H1 (cell line): Measurements from ENCODE around the gene CDKN2AIP. TPM values are rescaled to one million over a fixed set of nuclear protein-coding genes. Genes with fewer than 3 reads are reported as not detected.

Experiments
- CTCF ChIA-PET: fragments of 300-600 bp; sonication (Branson Sonifier 250); formaldehyde crosslinking; loops from one replicate; lab custom pipeline; 2021; ENCODE audit not compliant: partially characterized antibody; lab: Charles Lee
- POLR2A ChIA-PET: fragments of 300-600 bp; sonication (Branson Sonifier 250); formaldehyde crosslinking; loops from one replicate; lab custom pipeline; 2021; ENCODE audit warnings: inconsistent platforms; ENCODE audit not compliant: partially characterized antibody; lab: Charles Lee
- DNase-seq, 2 experiments: peaks; one replicate each; pipeline versions ENCODE4 v3.0.0 to v3.0.0-alpha.2; 2010 to 2022; ENCODE audit warnings: low spot score in 2 of 2, low read depth in 1 of 2, mixed read lengths in 1 of 2
- FAIRE-seq: peaks from 2 replicates; lab custom pipeline; 2011; peaks lifted over from hg19 to GRCh38; lab: Jason Lieb, UNC
- H2AFZ ChIP-seq: 2 replicates; pipeline ENCODE4 v1.8.1; 2012; ENCODE audit warnings: low read length, inconsistent platforms
- H2AK5ac ChIP-seq: 2 replicates; pipeline ENCODE4 v1.6.1; 2013; ENCODE audit warnings: low read depth, low read length
- H2BK120ac ChIP-seq: replicated peaks from 2 replicates; pipeline ENCODE3; 2013; ENCODE audit warnings: low read depth, low read length, inconsistent platforms
- H2BK12ac ChIP-seq: 2 replicates; pipeline ENCODE4 v1.6.1; 2013; ENCODE audit warnings: low read depth, low read length
- H2BK15ac ChIP-seq: 2 replicates; pipeline ENCODE4 v1.6.1; 2013; ENCODE audit warnings: low read length
- H2BK20ac ChIP-seq: 2 replicates; pipeline ENCODE4 v1.6.1; 2013; ENCODE audit warnings: low read length
- H2BK5ac ChIP-seq: 2 replicates; pipeline ENCODE4 v1.6.1; 2013; ENCODE audit warnings: low read depth, low read length
- H3K14ac ChIP-seq: 2 replicates; pipeline ENCODE4 v1.6.1; 2013; ENCODE audit warnings: inconsistent platforms; ENCODE audit not compliant: insufficient read length
- H3K18ac ChIP-seq: 2 replicates; pipeline ENCODE4 v1.6.1; 2013; ENCODE audit warnings: low read length; ENCODE audit errors: extremely low read depth
- H3K23ac ChIP-seq: 2 replicates; pipeline ENCODE4 v1.6.1; 2013; ENCODE audit warnings: inconsistent platforms; ENCODE audit not compliant: insufficient read length
- H3K23me2 ChIP-seq: 2 replicates; pipeline ENCODE4 v1.6.1; 2013; ENCODE audit warnings: low read depth, low read length
- H3K27ac ChIP-seq: 2 replicates; pipeline ENCODE4 v1.6.1; 2011; ENCODE audit warnings: low read depth, low read length, inconsistent platforms
- H3K27me3 ChIP-seq, 4 experiments: replicated peaks in 1 of 4; 1 replicate in 1 of 4; 2 replicates in 3 of 4; pipeline versions ENCODE4 v1.6.1 to v1.8.1; 2011 to 2013; ENCODE audit warnings: low read length in 3 of 4, mild to moderate bottlenecking in 3 of 4, inconsistent platforms in 2 of 4, mixed read lengths in 2 of 4, moderate library complexity in 1 of 4; ENCODE audit not compliant: control insufficient read depth in 3 of 4, insufficient read depth in 3 of 4; ENCODE audit errors: extremely low read depth in 1 of 4
- H3K36me3 ChIP-seq, 4 experiments: 2 replicates each; pipeline versions ENCODE4 v1.6.1 to v1.8.1; 2011 to 2013; ENCODE audit warnings: mild to moderate bottlenecking in 4 of 4, low read length in 3 of 4, moderate library complexity in 2 of 4, control low read depth in 1 of 4, inconsistent platforms in 1 of 4; ENCODE audit not compliant: insufficient read depth in 4 of 4, control insufficient read depth in 2 of 4
- H3K4ac ChIP-seq: replicated peaks from 2 replicates; pipeline ENCODE3; 2013; ENCODE audit warnings: low read length, low read depth, mixed read lengths, inconsistent platforms; ENCODE audit not compliant: insufficient read length
- H3K4me1 ChIP-seq, 4 experiments: replicated peaks in 1 of 4; 1 replicate in 1 of 4; 2 replicates in 3 of 4; pipeline versions ENCODE4 v1.6.1 to v1.8.1; 2011 to 2013; ENCODE audit warnings: low read length in 3 of 4, inconsistent platforms in 2 of 4, mixed read lengths in 1 of 4; ENCODE audit not compliant: insufficient read depth in 4 of 4, control insufficient read depth in 3 of 4
- H3K4me2 ChIP-seq, 2 experiments: 2 replicates each; pipeline versions ENCODE4 v1.6.1 to v1.8.1; 2011 to 2013; ENCODE audit warnings: low read depth in 2 of 2, low read length in 2 of 2, control low read depth in 1 of 2, inconsistent platforms in 1 of 2, mild to moderate bottlenecking in 1 of 2; ENCODE audit not compliant: insufficient read depth in 1 of 2
- H3K4me3 ChIP-seq, 4 experiments: fragments of 200-600, 300-600 bp in 1 of 4; sonication (generic), shearing (Covaris generic), sonication (Bioruptor Twin) in 1 of 4; 2 replicates each; pipeline versions ENCODE4 v1.5.1 to v1.8.1; 2011 to 2016; ENCODE audit warnings: low read length in 4 of 4, low read depth in 3 of 4, control low read depth in 2 of 4, inconsistent platforms in 2 of 4, mild to moderate bottlenecking in 2 of 4, mixed read lengths in 1 of 4, moderate library complexity in 1 of 4; ENCODE audit not compliant: insufficient read depth in 2 of 4; ENCODE audit errors: extremely low read depth in 1 of 4
- H3K56ac ChIP-seq: replicated peaks from 2 replicates; pipeline ENCODE3; 2013; ENCODE audit warnings: low read depth, mild to moderate bottlenecking, mixed read lengths, low read length, inconsistent platforms; ENCODE audit not compliant: insufficient read length
- H3K79me1 ChIP-seq: 2 replicates; pipeline ENCODE4 v1.6.1; 2013; ENCODE audit warnings: low read depth, low read length, control low read depth
- H3K79me2 ChIP-seq, 2 experiments: 2 replicates each; pipeline versions ENCODE4 v1.6.1 to v1.8.1; 2012 to 2013; ENCODE audit warnings: low read length in 2 of 2, mild to moderate bottlenecking in 2 of 2, inconsistent platforms in 1 of 2; ENCODE audit not compliant: insufficient read depth in 2 of 2, control insufficient read depth in 1 of 2
- H3K9ac ChIP-seq, 4 experiments: replicated peaks in 1 of 4; 1 replicate in 1 of 4; 2 replicates in 3 of 4; pipeline versions ENCODE4 v1.6.1 to v1.8.1; 2011 to 2013; ENCODE audit warnings: low read depth in 3 of 4, low read length in 3 of 4, control low read depth in 2 of 4, mild to moderate bottlenecking in 2 of 4, moderate library complexity in 2 of 4, inconsistent platforms in 1 of 4; ENCODE audit errors: extremely low read depth in 1 of 4
- H3K9me3 ChIP-seq, 2 experiments: 2 replicates each; pipeline versions ENCODE4 v1.6.1 to v1.8.1; 2012 to 2013; ENCODE audit warnings: mild to moderate bottlenecking in 2 of 2, moderate library complexity in 2 of 2, control low read depth in 1 of 2, inconsistent platforms in 1 of 2, low read depth in 1 of 2, low read length in 1 of 2, mixed read lengths in 1 of 2; ENCODE audit not compliant: insufficient read depth in 2 of 2
- H4K20me1 ChIP-seq, 2 experiments: replicated peaks in 1 of 2; 2 replicates each; pipeline versions ENCODE3 to v1.8.1; 2011 to 2013; ENCODE audit warnings: inconsistent platforms in 2 of 2, low read length in 2 of 2, mild to moderate bottlenecking in 1 of 2; ENCODE audit not compliant: insufficient read depth in 2 of 2, control insufficient read depth in 1 of 2
- H4K5ac ChIP-seq: 2 replicates; pipeline ENCODE4 v1.6.1; 2013; ENCODE audit warnings: low read length, low read depth, mixed read lengths, inconsistent platforms; ENCODE audit not compliant: insufficient read length
- H4K8ac ChIP-seq: 2 replicates; pipeline ENCODE4 v1.8.0; 2013; ENCODE audit warnings: mild to moderate bottlenecking, moderate library complexity, low read length, inconsistent platforms; ENCODE audit not compliant: insufficient read depth; ENCODE audit errors: extremely low read depth
- H4K91ac ChIP-seq: replicated peaks from 2 replicates; pipeline ENCODE3; 2013; ENCODE audit warnings: low read length, mixed read lengths, inconsistent platforms; ENCODE audit not compliant: insufficient read length
- BACH1 ChIP-seq: IDR thresholded peaks from 2 replicates; pipeline ENCODE4 v1.6.1; 2012; ENCODE audit warnings: low read length, improper control_type of control experiment
- BCL11A ChIP-seq, 2 experiments: IDR thresholded peaks; one replicate each; pipeline ENCODE4 v1.6.1; 2011; ENCODE audit warnings: low read depth in 2 of 2, low read length in 2 of 2, mild to moderate bottlenecking in 2 of 2
- BRCA1 ChIP-seq: IDR thresholded peaks from 2 replicates; pipeline ENCODE4 v1.6.1; 2012; ENCODE audit warnings: low read depth, low read length, improper control_type of control experiment
- CHD1 ChIP-seq: IDR thresholded peaks from 2 replicates; pipeline ENCODE4 v1.6.1; 2012; ENCODE audit warnings: low read depth, low read length, improper control_type of control experiment
- CHD2 ChIP-seq: IDR thresholded peaks from 2 replicates; pipeline ENCODE4 v1.6.1; 2012; ENCODE audit warnings: low read length, improper control_type of control experiment
- EZH2 ChIP-seq: fragments of 200-600 bp; sonication (generic); IDR thresholded peaks from 2 replicates; pipeline ENCODE4 v1.7.1; 2012; ENCODE audit warnings: low read depth, mild to moderate bottlenecking, moderate library complexity, low read length, inconsistent platforms; ENCODE audit not compliant: severe bottlenecking
- GABPA ChIP-seq: IDR thresholded peaks from 2 replicates; pipeline ENCODE4 v1.6.1; 2011; ENCODE audit warnings: mild to moderate bottlenecking, low read length, moderate library complexity, borderline replicate concordance; ENCODE audit not compliant: insufficient read depth
- KDM5A ChIP-seq: fragments of 200-600 bp; IDR thresholded peaks from 2 replicates; pipeline ENCODE4 v1.7.1; 2012; ENCODE audit warnings: mild to moderate bottlenecking, low read length, inconsistent platforms, mixed read lengths
- POLR2A ChIP-seq, 2 experiments: IDR thresholded peaks; 1 replicate in 1 of 2; 2 replicates in 1 of 2; pipeline ENCODE4 v1.6.1; 2011; ENCODE audit warnings: low read depth in 2 of 2, low read length in 2 of 2, mild to moderate bottlenecking in 2 of 2; ENCODE audit errors: control extremely low read depth in 1 of 2
- POLR2AphosphoS5 ChIP-seq: IDR thresholded peaks from 2 replicates; pipeline ENCODE4 v1.6.1; 2011; ENCODE audit warnings: low read depth, low read length
- POU5F1 ChIP-seq: IDR thresholded peaks from 2 replicates; pipeline ENCODE4 v1.6.1; 2011; ENCODE audit warnings: low read depth, mild to moderate bottlenecking, low read length, moderate library complexity
- SIX5 ChIP-seq: IDR thresholded peaks from 2 replicates; pipeline ENCODE4 v1.6.1; 2011; ENCODE audit warnings: mild to moderate bottlenecking, low read depth, low read length
- TAF1 ChIP-seq: IDR thresholded peaks from 2 replicates; pipeline ENCODE4 v1.6.1; 2011; ENCODE audit warnings: mild to moderate bottlenecking, low read depth, low read length
- ZNF274 ChIP-seq: IDR thresholded peaks from 2 replicates; pipeline ENCODE4 v1.7.0; 2012; ENCODE audit warnings: low read length, borderline replicate concordance; ENCODE audit errors: extremely low read depth
- WGBS, 2 experiments: shearing (Covaris generic) in 1 of 2; methylation state at CpG; one replicate each; pipeline versions ENCODE4 v1.1.6 to v1.1.7; 2013 to 2015; ENCODE audit warnings: low lambda C conversion rate in 2 of 2, mixed read lengths in 2 of 2, inconsistent platforms in 1 of 2, low coverage in 1 of 2, missing lambda C conversion rate in 1 of 2; ENCODE audit not compliant: insufficient replicate concordance in 2 of 2, insufficient coverage in 1 of 2, insufficient read length in 1 of 2; ENCODE audit errors: extremely low coverage in 1 of 2, missing lambda C conversion rate in 1 of 2; 5-methylcytosine and 5-hydroxymethylcytosine counted together
- polyA plus RNA-seq, 7 experiments: library from polyadenylated mRNA; depleted of rRNA in 3 of 7; stranded (reverse) in 5 of 7; unstranded in 2 of 7; fragments of >200 nt in 5 of 7; fragments of 200-250 nt in 2 of 7; gene quantifications; 1 replicate in 5 of 7; 2 replicates in 1 of 7; 4 replicates in 1 of 7; pipeline versions ENCODE4 v1.2.1 to v1.2.3, GENCODE V29; 2011 to 2013; ENCODE audit warnings: missing spikeins in 2 of 7, mixed read lengths in 2 of 7
- total RNA-seq: library from RNA; stranded (reverse); fragmentation: NEBNext Ultra II Directional; extraction: Animal tissue kit (Norgen Biotek cat#: 25700); gene quantifications from 2 replicates; pipeline ENCODE4 v1.2.1, GENCODE V29; 2021

Gene CDKN2AIP
- total and polyA plus RNA-seq, 2 of the 8 experiments (the other 6 are each of a cell fraction or from before 2014, with no cell fraction given), result 6.0 to 14.0 TPM

DNA sequence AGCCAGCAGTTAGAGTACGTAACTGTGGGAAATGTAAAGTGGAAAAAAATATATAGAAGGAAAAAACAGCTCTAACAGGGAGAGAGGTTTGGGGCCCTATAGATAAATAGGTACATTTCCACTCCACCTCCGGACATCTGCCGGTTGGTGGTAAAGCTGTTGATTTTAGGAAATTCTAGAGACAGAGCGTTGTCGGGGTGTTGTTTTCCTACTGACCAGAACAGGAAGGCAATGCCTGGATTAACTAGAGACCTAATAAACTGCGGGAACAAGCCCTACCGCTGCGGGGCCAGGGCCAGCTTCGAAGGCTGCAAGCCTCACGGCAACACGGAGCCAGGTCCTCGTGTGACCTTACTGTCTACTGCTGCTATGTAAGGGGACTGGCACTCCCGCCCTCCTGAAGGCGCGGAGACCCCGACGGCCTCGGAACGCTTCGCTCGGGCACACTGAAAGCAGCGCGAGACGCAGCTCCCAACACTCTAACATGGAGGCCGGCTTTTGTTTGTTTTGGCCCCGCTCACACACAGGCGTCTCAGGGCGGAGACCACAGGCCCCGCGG is 702 bp upstream of the CDKN2AIP start:
- ChIA-PET POLR2A (interaction anchor here (0.7 to 2.9 kb wide), 19 partner anchors 9 to 1014 kb away, joined by 3 to 22 read pairs (median 6); partner anchors contain the start of genes ING2, STOX2 and WWC2), CTCF (interaction anchor here (0.8 to 2.3 kb wide), 4 partner anchors 12 to 36 kb away, joined by 3 to 7 read pairs (median 4); no protein-coding TSS in a partner anchor)
- Histone ChIP-seq H2BK12ac (no peak overlapping the region), H3K56ac (peak overlapping the region; percentile 2), H2BK20ac (no peak overlapping the region), H3K36me3 (peaks cover 11 to 31% (median 19%) of the 10 kb centered on the region in 4 experiments), H2BK15ac (0 out of 2 replicates have a peak overlapping the region, but pooled peaks have one; percentile 84), H3K4me1 (peaks cover 0 to 5% (median 0%) of the 10 kb centered on the region in 4 experiments; a peak in 2 of 7 replicates), H4K5ac (peak overlapping the region; percentile 66), H3K14ac (no peak overlapping the region), H4K20me1 (peaks cover 0 to 1% of the 10 kb centered on the region in 2 experiments), H4K8ac (peak overlapping the region; percentile 96; the same call in 1 of the 2 replicates), H3K27ac (peak overlapping the region; percentile 90), H3K9me3 (no peaks in the 10 kb centered on the region), H2BK5ac (peak overlapping the region; percentile 88), H3K23ac (no peak overlapping the region), H3K27me3 (no peaks in the 10 kb centered on the region), H3K9ac (peak overlapping the region; percentile 82 to 90 (median 88)), H3K4ac (no peak overlapping the region), H2AK5ac (no peak overlapping the region; the same call in 1 of the 2 replicates), H3K79me2 (peaks cover 0 to 22% of the 10 kb centered on the region in 2 experiments; a peak in 3 of 4 replicates), H4K91ac (peak overlapping the region; percentile 82), H3K79me1 (no peaks in the 10 kb centered on the region; the same call in 1 of the 2 replicates), H2BK120ac (no peak overlapping the region), H3K18ac (peak overlapping the region; percentile 75), H2AFZ (no peak overlapping the region), H3K23me2 (peaks cover 5% of the 10 kb centered on the region; the same call in 1 of the 2 replicates), H3K4me3 (peak overlapping the region; percentile 72 to 80 (median 74)), H3K4me2 (peak overlapping the region; percentile 77 to 93)
- 5% methylated on average over 30 of the region's 30 CpGs; no CpG with 5 or more reads in 1 of the 2 experiments for WGBS, 2 experiments
- FAIRE-seq, result no peak
- DNase-seq, result peak in 1 of 2 experiments; percentile 25
- no peak for TF ChIP-seq KDM5A
- TF ChIP-seq EZH2, result no peak
- no peak for TF ChIP-seq POU5F1
- no peak for TF ChIP-seq SIX5
- TF ChIP-seq BACH1, result no peak
- TF ChIP-seq GABPA, result no peak
- no peak for TF ChIP-seq CHD1
- peak; percentile 84 for TF ChIP-seq POLR2AphosphoS5
- peak in 1 of 2 experiments; percentile 60; a peak in 1 of 3 replicates for TF ChIP-seq POLR2A (IDR thresholded peaks at IDR 0.05; ENCODE audit: control extremely low read depth in 1 of 2, low read depth in 2 of 2, low read length in 2 of 2)
- no peak for TF ChIP-seq ZNF274
- no peak for TF ChIP-seq BRCA1
- TF ChIP-seq CHD2, result no peak
- no peak; the same call in 1 of the 2 replicates for TF ChIP-seq TAF1
- TF ChIP-seq BCL11A (IDR thresholded peaks at IDR 0.05; ENCODE audit: low read depth in 2 of 2, low read length in 2 of 2), result no peak
